ENCODE measurements around the gene CFD. TPM values are rescaled to one million over a fixed set of nuclear protein-coding genes. Genes with fewer than 3 reads are reported as not detected.
A peak's percentile ranks its signal among the peaks of the same experiment; 100 is the strongest.

The CFD gene
- total RNA-seq, 2 experiments from 2014 or later = 0.35 TPM; not detected in 1

- Histone ChIP-seq H3K4me3 (ENCODE audit: low read depth, low read length, poor library complexity, severe bottlenecking) (no peak overlapping the region), H3K9me2 (ENCODE audit: insufficient read depth, low read length) (no peaks in the 10 kb centered on the region), H3K9me3 (ENCODE audit: low read length) (no peaks in the 10 kb centered on the region), H4K20me1 (ENCODE audit: insufficient read depth, low read length) (no peaks in the 10 kb centered on the region), H3K79me2 (ENCODE audit: insufficient read depth, low read depth, low read length) (peaks cover 30% of the 10 kb centered on the region; the same call in 1 of the 2 replicates), H3K27ac (ENCODE audit: low read depth, low read length, poor library complexity, severe bottlenecking) (peak overlapping the region; percentile 95), H3K36me3 (ENCODE audit: insufficient read depth, low read length) (peaks cover 6% of the 10 kb centered on the region), H3K4me2 (ENCODE audit: low read length) (peak overlapping the region; percentile 54), H2AFZ (ENCODE audit: low read length) (no peak overlapping the region), H3K4me1 (ENCODE audit: insufficient read depth, low read length, poor library complexity, severe bottlenecking) (peaks cover 47% of the 10 kb centered on the region)
- no TSS peak for BruUV-seq (replicated peaks)
- ChIA-PET POLR2A (interaction anchor here (1.3 kb wide), 1 partner anchor 14 kb away, joined by 3 read pairs; the partner anchor contains the start of genes MED16 and RNU6-9), CTCF (ENCODE audit: unreplicated experiment) (no interaction called here)
- TF ChIP-seq EZH2phosphoT487 (IDR thresholded peaks at IDR 0.05; ENCODE audit: borderline replicate concordance, low read depth, low read length) = no peak
- no peak for TF ChIP-seq CTCF (conservative IDR thresholded peaks at IDR 0.05; ENCODE audit: low read length)
- intact Hi-C loops (cut with micrococcal nuclease; ENCODE audit: unreplicated experiment) = loop anchor here (2.0 kb wide), 1 partner anchor 15 kb away; the partner anchor contains the start of genes MED16 and RNU6-9
- DNase-seq (ENCODE audit: low spot score) = peak; percentile 59
Measured at GRCh38 chr19:907183-907853, 47.9 kb downstream of the CFD start.

GRCh38 chr19:911197-912033, 52.0 kb downstream of the CFD start:
- CTCF ChIA-PET (ENCODE audit: unreplicated experiment) = no interaction called here
- Histone ChIP-seq H3K4me3 (ENCODE audit: low read depth, low read length, poor library complexity, severe bottlenecking) (no peak overlapping the region), H3K9me3 (ENCODE audit: low read length) (no peaks in the 10 kb centered on the region), H3K9me2 (ENCODE audit: insufficient read depth, low read length) (no peaks in the 10 kb centered on the region), H3K4me2 (ENCODE audit: low read length) (no peak overlapping the region), H3K36me3 (ENCODE audit: insufficient read depth, low read length) (peaks cover 6% of the 10 kb centered on the region), H3K79me2 (ENCODE audit: insufficient read depth, low read depth, low read length) (peaks cover 35% of the 10 kb centered on the region; the same call in 1 of the 2 replicates), H3K4me1 (ENCODE audit: insufficient read depth, low read length, poor library complexity, severe bottlenecking) (peaks cover 41% of the 10 kb centered on the region), H4K20me1 (ENCODE audit: insufficient read depth, low read length) (no peaks in the 10 kb centered on the region), H2AFZ (ENCODE audit: low read length) (no peak overlapping the region), H3K27ac (ENCODE audit: low read depth, low read length, poor library complexity, severe bottlenecking) (no peak overlapping the region)
- no peak for DNase-seq (ENCODE audit: low spot score)
- TF ChIP-seq EZH2phosphoT487 (IDR thresholded peaks at IDR 0.05; ENCODE audit: borderline replicate concordance, low read depth, low read length) (no peak), CTCF (conservative IDR thresholded peaks at IDR 0.05; ENCODE audit: low read length) (no peak)
- POLR2A ChIA-PET = no interaction called here
- intact Hi-C loops (cut with micrococcal nuclease; ENCODE audit: unreplicated experiment) = no loop called here
- BruUV-seq (replicated peaks) = no TSS peak
